ENCODE data around the gene PSMC1.

The PSMC1 gene

GRCh38 chr14:90272523-90272922 lies 16.2 kb downstream of the PSMC1 start:
- no peak for TF ChIP-seq CTCF (IDR thresholded peaks at IDR 0.05; ENCODE audit: extremely low read depth, missing control alignments)
- DNase-seq (ENCODE audit: low spot score) = no peak

- no peak for TF ChIP-seq CTCF (IDR thresholded peaks at IDR 0.05; ENCODE audit: extremely low read depth, missing control alignments)
- no peak for DNase-seq (ENCODE audit: low spot score)
Measured at GRCh38 chr14:90273532-90273931, 17.2 kb downstream of the PSMC1 start.

- TF ChIP-seq CTCF (IDR thresholded peaks at IDR 0.05; ENCODE audit: extremely low read depth, missing control alignments) = no peak
- no peak for DNase-seq (ENCODE audit: low spot score)
Measured at GRCh38 chr14:90274019-90274418, 17.7 kb downstream of the PSMC1 start.

- DNase-seq (ENCODE audit: low spot score) = no peak
- no peak for TF ChIP-seq CTCF (IDR thresholded peaks at IDR 0.05; ENCODE audit: extremely low read depth, missing control alignments)
Measured at GRCh38 chr14:90274808-90275457, 18.6 kb downstream of the PSMC1 start.

- TF ChIP-seq CTCF (IDR thresholded peaks at IDR 0.05; ENCODE audit: extremely low read depth, missing control alignments) = no peak
- no peak for DNase-seq (ENCODE audit: low spot score)
Measured at GRCh38 chr14:90275458-90275814, 19.1 kb downstream of the PSMC1 start.

- DNase-seq (ENCODE audit: low spot score) = no peak
- no peak for TF ChIP-seq CTCF (IDR thresholded peaks at IDR 0.05; ENCODE audit: extremely low read depth, missing control alignments)
Measured at GRCh38 chr14:90275820-90276219, 19.5 kb downstream of the PSMC1 start.

GRCh38 chr14:90276646-90277367 lies 20.5 kb downstream of the PSMC1 start:
- no peak for TF ChIP-seq CTCF (IDR thresholded peaks at IDR 0.05; ENCODE audit: extremely low read depth, missing control alignments)
- no peak for DNase-seq (ENCODE audit: low spot score)
